Progenitor cell of endocrine pancreas (in vitro differentiated cells): ENCODE results near the gene GPR107. TPM values are rescaled to one million over a fixed set of nuclear protein-coding genes. Genes with fewer than 3 reads are reported as not detected.

ENCODE experiments used
- DNase-seq: peaks from one replicate; pipeline ENCODE4 v3.0.0; 2021; ENCODE audit warnings: low spot score; ENCODE audit not compliant: unreplicated experiment
- H3K27ac Mint-ChIP-seq: 2 replicates; pipeline ENCODE4 v1.8.0; 2021; ENCODE audit warnings: mild to moderate bottlenecking, moderate library complexity, mixed read lengths
- H3K27me3 Mint-ChIP-seq: 2 replicates; pipeline ENCODE4 v1.8.0; 2021; ENCODE audit warnings: mixed read lengths
- H3K36me3 Mint-ChIP-seq: 2 replicates; pipeline ENCODE4 v1.8.0; 2022; ENCODE audit warnings: mixed read lengths; ENCODE audit not compliant: insufficient read depth
- H3K4me1 Mint-ChIP-seq: 2 replicates; pipeline ENCODE4 v1.8.0; 2021; ENCODE audit warnings: low read depth, mixed read lengths
- H3K4me3 Mint-ChIP-seq: 2 replicates; pipeline ENCODE4 v1.8.0; 2021; ENCODE audit warnings: low read depth, mild to moderate bottlenecking, moderate library complexity, mixed read lengths
- H3K9me3 Mint-ChIP-seq: 2 replicates; pipeline ENCODE4 v1.8.0; 2021; ENCODE audit warnings: low read depth, mixed read lengths
- total RNA-seq: library from RNA; stranded (reverse); gene quantifications from 2 replicates; pipeline ENCODE4 v1.2.1, GENCODE V29; 2021
- TF ChIP-seq, protein P1 (sequence below): fragments of 200-600 bp; sonication (generic); IDR thresholded peaks from one replicate; pipeline ENCODE4 v1.5.0; 2021; ENCODE audit warnings: antibody characterized with exemption, mild to moderate bottlenecking; ENCODE audit not compliant: unreplicated experiment

Gene GPR107
- total RNA-seq, 1 donor from 2014 or later, result 48.7 TPM

DNA sequence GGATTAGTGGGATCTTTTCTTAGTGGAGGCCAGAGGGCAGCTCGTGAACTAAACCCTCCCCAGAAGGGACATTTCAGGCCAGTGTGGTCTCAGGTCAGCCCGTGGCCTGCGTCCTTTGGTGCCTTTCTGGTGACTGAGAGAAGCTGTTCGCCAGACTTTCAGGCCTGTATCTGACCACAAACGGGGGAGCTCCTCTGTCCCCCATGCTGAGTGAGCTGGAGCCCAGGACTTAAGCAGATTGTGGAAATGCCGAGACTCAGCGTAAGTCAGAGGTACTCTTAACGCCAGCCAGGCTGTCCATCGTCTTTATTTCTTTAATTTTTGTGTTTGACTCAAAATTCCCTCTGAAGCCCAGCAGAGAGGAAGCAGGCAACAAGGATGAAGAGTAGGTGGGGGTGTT, 63.7 kb downstream of the GPR107 start:
- no peak for DNase-seq
- H3K27me3 Mint-ChIP-seq, result no peaks in the 10 kb centered on the region
- H3K4me3 Mint-ChIP-seq, result no peak overlapping the region
- H3K4me1 Mint-ChIP-seq, result no peaks in the 10 kb centered on the region
- TF ChIP-seq, protein P1, sequence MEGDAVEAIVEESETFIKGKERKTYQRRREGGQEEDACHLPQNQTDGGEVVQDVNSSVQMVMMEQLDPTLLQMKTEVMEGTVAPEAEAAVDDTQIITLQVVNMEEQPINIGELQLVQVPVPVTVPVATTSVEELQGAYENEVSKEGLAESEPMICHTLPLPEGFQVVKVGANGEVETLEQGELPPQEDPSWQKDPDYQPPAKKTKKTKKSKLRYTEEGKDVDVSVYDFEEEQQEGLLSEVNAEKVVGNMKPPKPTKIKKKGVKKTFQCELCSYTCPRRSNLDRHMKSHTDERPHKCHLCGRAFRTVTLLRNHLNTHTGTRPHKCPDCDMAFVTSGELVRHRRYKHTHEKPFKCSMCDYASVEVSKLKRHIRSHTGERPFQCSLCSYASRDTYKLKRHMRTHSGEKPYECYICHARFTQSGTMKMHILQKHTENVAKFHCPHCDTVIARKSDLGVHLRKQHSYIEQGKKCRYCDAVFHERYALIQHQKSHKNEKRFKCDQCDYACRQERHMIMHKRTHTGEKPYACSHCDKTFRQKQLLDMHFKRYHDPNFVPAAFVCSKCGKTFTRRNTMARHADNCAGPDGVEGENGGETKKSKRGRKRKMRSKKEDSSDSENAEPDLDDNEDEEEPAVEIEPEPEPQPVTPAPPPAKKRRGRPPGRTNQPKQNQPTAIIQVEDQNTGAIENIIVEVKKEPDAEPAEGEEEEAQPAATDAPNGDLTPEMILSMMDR, result no peak
- peaks cover 2% of the 10 kb centered on the region for H3K36me3 Mint-ChIP-seq
- no peak overlapping the region for H3K27ac Mint-ChIP-seq
- no peaks in the 10 kb centered on the region for H3K9me3 Mint-ChIP-seq

DNA sequence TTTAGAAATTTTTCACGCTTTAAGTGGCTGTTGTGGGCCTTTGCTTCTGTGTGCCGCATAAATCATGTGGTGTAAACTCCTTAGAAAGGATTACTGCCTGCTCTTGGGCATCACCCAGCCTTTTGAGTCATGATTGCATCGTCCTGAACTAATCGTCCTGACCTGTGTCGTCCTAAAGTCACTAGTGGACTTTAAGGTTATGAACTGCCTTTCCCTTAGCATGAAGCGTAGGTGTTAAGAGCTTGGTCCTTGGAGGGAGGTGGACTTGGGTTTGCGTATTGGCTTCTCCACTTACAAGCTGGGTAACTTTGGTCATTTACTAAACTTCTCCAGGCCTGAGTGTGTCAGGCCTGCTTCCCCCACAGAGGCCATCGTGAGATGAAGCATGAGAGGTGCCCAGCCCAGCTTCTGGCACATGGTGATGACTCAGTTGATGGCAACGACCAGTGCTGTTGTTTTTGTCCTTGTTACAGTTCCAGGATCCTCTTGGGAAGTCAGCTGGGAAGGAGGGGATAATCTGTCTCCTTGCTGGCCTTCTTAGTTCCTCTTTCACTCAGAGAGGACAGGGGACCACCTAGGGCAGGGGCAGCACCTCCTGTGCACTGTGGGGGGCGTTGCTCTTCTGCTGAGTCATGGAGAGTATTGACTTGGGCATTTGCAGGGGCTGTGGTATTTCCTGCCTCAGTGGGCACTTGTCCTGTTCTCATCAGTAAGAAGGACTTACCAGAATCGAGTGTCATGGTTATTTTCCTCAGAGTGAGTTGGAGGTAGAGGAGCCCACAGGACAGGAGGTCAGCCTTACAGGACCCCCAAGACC, 64.3 kb downstream of the GPR107 start:
- DNase-seq, result no peak
- peaks cover 2% of the 10 kb centered on the region for H3K36me3 Mint-ChIP-seq

DNA sequence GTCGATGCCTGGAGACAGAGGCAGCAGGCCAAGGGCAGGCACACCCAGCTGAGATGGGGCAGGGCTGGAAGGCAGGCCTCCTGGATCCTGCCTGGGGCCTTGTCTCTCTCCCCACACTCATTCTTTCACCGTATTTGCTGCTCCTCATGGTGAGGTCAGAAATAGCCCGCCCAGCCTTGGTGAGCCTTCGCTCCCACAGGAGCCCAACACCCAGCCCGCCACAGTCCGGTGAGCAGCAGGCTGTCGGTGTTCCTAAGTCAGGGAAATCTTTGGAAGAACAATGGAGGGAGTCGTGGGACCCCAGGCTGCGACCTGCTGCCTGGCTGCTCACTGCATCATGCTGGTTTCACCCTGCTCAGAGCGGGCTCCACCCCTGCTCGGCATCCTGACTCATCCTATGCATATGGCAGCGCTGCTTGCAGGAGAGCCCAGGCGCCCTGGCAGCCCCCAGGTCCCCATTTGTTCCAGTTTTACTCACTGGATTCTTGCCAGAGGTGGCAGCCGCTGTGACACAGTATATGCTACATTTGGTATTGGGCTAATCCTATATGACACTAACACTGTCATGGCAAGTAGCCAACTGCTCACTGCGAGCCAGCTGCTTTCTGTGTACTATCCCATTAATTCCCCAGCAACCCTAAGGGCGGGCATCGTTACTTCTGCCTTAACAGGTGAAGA, 65.3 kb downstream of the GPR107 start:
- Mint-ChIP-seq H3K27me3 (no peaks in the 10 kb centered on the region), H3K4me1 (no peaks in the 10 kb centered on the region), H3K36me3 (peaks cover 2% of the 10 kb centered on the region), H3K27ac (peak overlapping the region; percentile 38), H3K9me3 (no peaks in the 10 kb centered on the region), H3K4me3 (no peak overlapping the region)
- DNase-seq, result no peak
- TF ChIP-seq, protein P1, result no peak

More for the DNA sequence above, 64.3 kb downstream of the GPR107 start:
- no peaks in the 10 kb centered on the region for H3K9me3 Mint-ChIP-seq
- TF ChIP-seq, protein P1, result no peak
- H3K27me3 Mint-ChIP-seq, result no peaks in the 10 kb centered on the region
- no peaks in the 10 kb centered on the region for H3K4me1 Mint-ChIP-seq
- peak overlapping the region; percentile 38 for H3K27ac Mint-ChIP-seq
- H3K4me3 Mint-ChIP-seq, result no peak overlapping the region

DNA sequence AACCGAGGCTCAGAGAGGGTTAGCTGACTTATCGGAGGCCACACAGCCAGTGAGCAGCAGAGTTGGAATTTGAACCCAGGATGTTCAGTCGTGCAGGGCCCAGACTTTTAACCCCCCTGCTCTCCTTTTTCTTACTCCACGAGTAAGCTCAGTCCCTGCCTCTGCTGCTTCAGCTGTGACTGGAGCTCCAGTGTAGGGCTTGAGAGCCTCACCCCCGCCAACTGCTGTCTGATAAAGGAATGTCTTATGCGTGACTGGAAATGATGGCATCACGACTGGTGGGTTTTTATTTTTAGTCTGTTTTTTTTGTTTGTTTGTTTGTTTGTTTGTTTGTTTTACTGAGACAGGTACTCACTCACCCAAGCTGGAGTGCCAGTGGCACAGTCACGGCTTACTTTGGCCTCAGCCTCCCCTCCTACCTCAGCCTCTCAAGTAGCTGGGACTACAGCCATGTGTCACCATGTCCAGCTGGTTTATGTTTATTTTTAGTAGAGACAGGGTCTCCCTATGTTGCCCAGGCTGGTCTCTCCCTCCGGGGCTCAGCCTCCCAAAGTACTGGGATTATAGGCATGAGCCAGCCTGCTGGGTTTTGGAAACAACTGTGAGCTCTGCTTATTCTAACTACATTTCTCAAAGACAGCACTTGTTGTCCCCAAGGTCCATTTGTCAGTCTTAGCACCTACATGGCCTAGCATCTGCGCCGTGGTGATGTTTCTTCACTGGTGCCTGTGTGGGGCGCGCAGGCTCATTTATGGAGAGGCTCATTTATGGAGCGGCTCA, 66.0 kb downstream of the GPR107 start:
- TF ChIP-seq, protein P1, result no peak
- no peak overlapping the region for H3K4me3 Mint-ChIP-seq
- H3K9me3 Mint-ChIP-seq, result no peaks in the 10 kb centered on the region
- H3K36me3 Mint-ChIP-seq, result peaks cover 2% of the 10 kb centered on the region
- no peak for DNase-seq
- no peaks in the 10 kb centered on the region for H3K4me1 Mint-ChIP-seq
- H3K27ac Mint-ChIP-seq, result no peak overlapping the region
- no peaks in the 10 kb centered on the region for H3K27me3 Mint-ChIP-seq

DNA sequence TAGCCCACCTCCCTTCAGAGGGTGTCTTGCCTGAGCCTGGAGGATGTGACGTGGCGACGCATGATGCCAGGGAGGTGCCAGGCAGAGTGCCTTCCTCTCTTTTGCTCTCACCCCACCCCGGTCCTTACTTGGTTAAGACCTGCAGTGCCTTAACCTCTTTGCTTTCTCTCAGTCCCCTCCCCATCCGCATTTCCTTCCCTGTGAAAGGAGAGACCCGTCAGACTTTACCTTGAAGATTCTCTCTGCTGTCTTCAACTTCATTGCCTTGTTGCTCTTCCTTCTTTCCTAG, 66.5 kb downstream of the GPR107 start:
- Mint-ChIP-seq H3K27ac (no peak overlapping the region), H3K4me3 (no peak overlapping the region), H3K9me3 (no peaks in the 10 kb centered on the region), H3K4me1 (no peaks in the 10 kb centered on the region), H3K27me3 (no peaks in the 10 kb centered on the region), H3K36me3 (peaks cover 2% of the 10 kb centered on the region)
- TF ChIP-seq, protein P1, result no peak
- DNase-seq, result no peak
